GM12878 (cell line): ENCODE results near the gene ABHD8. TPM values are rescaled to one million over a fixed set of nuclear protein-coding genes. Genes with fewer than 3 reads are reported as not detected.

Experiments
- ATF3 ChIP-seq: IDR thresholded peaks from 2 replicates; pipeline ENCODE4 v1.6.1; 2011; ENCODE audit warnings: low read depth, mild to moderate bottlenecking, low read length, moderate library complexity, borderline replicate concordance; ENCODE audit errors: extremely low read depth
- BCLAF1 ChIP-seq: fragments of 450-650 bp; IDR thresholded peaks from 2 replicates; pipeline ENCODE4 v1.6.1; 2017; ENCODE audit warnings: antibody characterized with exemption, mild to moderate bottlenecking, moderate library complexity
- CBFB ChIP-seq: IDR thresholded peaks from 2 replicates; pipeline ENCODE4 v1.6.1; 2016; ENCODE audit warnings: antibody characterized with exemption, low read depth
- CEBPZ ChIP-seq: fragments of 150-350 bp; IDR thresholded peaks from 2 replicates; pipeline ENCODE4 v1.6.1; 2016; ENCODE audit warnings: low read depth, low read length
- E4F1 ChIP-seq: fragments of 450-650 bp; IDR thresholded peaks from 2 replicates; pipeline ENCODE4 v1.6.1; 2018; ENCODE audit warnings: borderline replicate concordance, mild to moderate bottlenecking; ENCODE audit not compliant: partially characterized antibody
- EP300 ChIP-seq, 2 experiments: fragments of 150-350 bp in 1 of 2; IDR thresholded peaks; 2 replicates each; pipeline ENCODE4 v1.6.1; 2011 to 2012; ENCODE audit warnings: low read depth in 2 of 2, low read length in 2 of 2, borderline replicate concordance in 1 of 2, improper control_type of control experiment in 1 of 2, inconsistent platforms in 1 of 2; ENCODE audit not compliant: control insufficient read depth in 1 of 2
- FOXK2 ChIP-seq: fragments of 450-650 bp; IDR thresholded peaks from 2 replicates; pipeline ENCODE4 v1.6.1; 2017; ENCODE audit warnings: mild to moderate bottlenecking, moderate library complexity
- FOXM1 ChIP-seq: IDR thresholded peaks from 2 replicates; pipeline ENCODE4 v1.6.1; 2012; ENCODE audit warnings: low read depth, mild to moderate bottlenecking, inconsistent platforms, low read length, moderate library complexity
- HDGF ChIP-seq: fragments of 450-650 bp; IDR thresholded peaks from 2 replicates; pipeline ENCODE4 v1.6.1; 2016; ENCODE audit warnings: antibody characterized with exemption
- IRF3 ChIP-seq: fragments of 450-650 bp; IDR thresholded peaks from 2 replicates; pipeline ENCODE4 v1.6.1; 2014; ENCODE audit warnings: mild to moderate bottlenecking
- IRF4 ChIP-seq: IDR thresholded peaks from 2 replicates; pipeline ENCODE4 v1.6.1; 2011; ENCODE audit warnings: low read depth, low read length
- KDM1A ChIP-seq: fragments of 200-600 bp; sonication (generic); IDR thresholded peaks from 2 replicates; pipeline ENCODE4 v1.6.1; 2016; ENCODE audit warnings: borderline replicate concordance
- KLF5 ChIP-seq: fragments of 450-650 bp; IDR thresholded peaks from 2 replicates; pipeline ENCODE4 v1.6.1; 2014; ENCODE audit warnings: mild to moderate bottlenecking; ENCODE audit not compliant: partially characterized antibody
- MYB ChIP-seq: fragments of 150-350 bp; IDR thresholded peaks from 2 replicates; pipeline ENCODE4 v1.6.1; 2014; ENCODE audit warnings: mild to moderate bottlenecking, low read depth, low read length, borderline replicate concordance
- MYC ChIP-seq: IDR thresholded peaks from 2 replicates; pipeline ENCODE4 v1.6.1; 2011; ENCODE audit warnings: mild to moderate bottlenecking, low read length, moderate library complexity, inconsistent platforms; ENCODE audit not compliant: insufficient read depth, insufficient replicate concordance, insufficient read length, severe bottlenecking
- NFXL1 ChIP-seq: fragments of 450-650 bp; IDR thresholded peaks from 2 replicates; pipeline ENCODE4 v1.6.1; 2017; ENCODE audit warnings: antibody characterized with exemption, mild to moderate bottlenecking, borderline replicate concordance
- PAX5 ChIP-seq: IDR thresholded peaks from 2 replicates; pipeline ENCODE4 v1.6.1; 2011; ENCODE audit warnings: low read depth, low read length, borderline replicate concordance
- RB1 ChIP-seq: fragments of 450-650 bp; formaldehyde crosslinking; IDR thresholded peaks from 2 replicates; pipeline ENCODE4 v1.6.1; 2017; ENCODE audit warnings: mild to moderate bottlenecking, borderline replicate concordance
- SMC3 ChIP-seq: IDR thresholded peaks from 2 replicates; pipeline ENCODE4 v1.6.1; 2011; ENCODE audit warnings: low read length, improper control_type of control experiment, borderline replicate concordance
- SP1 ChIP-seq: IDR thresholded peaks from one replicate; pipeline ENCODE4 v1.6.1; 2011; ENCODE audit warnings: low read depth, low read length
- ZZZ3 ChIP-seq: IDR thresholded peaks from 2 replicates; pipeline ENCODE4 v1.6.1; 2011; ENCODE audit warnings: low read depth; ENCODE audit not compliant: control insufficient read depth, insufficient read length
- polyA plus RNA-seq, 11 experiments: library from polyadenylated mRNA; depleted of rRNA in 4 of 11; unstranded in 6 of 11; stranded (reverse) in 5 of 11; fragments of >200 nt; fragmentation: Nextera tagmentation in 4 of 11; fragmentation: Illumina TruSeq in 1 of 11; extraction: Ambion mirVana in 4 of 11; extraction: Trizol in 1 of 11; gene quantifications; 1 replicate in 1 of 11; 2 replicates in 10 of 11; pipeline versions ENCODE4 v1.2.1 to v1.2.3, GENCODE V29; 2011 to 2016; ENCODE audit warnings: inconsistent platforms in 2 of 11, missing spikeins in 2 of 11, low read depth in 1 of 11
- total RNA-seq, 4 experiments: library from RNA; depleted of rRNA in 3 of 4; stranded (reverse); fragments of >200 nt in 3 of 4; fragmentation: Illumina TruSeq in 1 of 4; extraction: Trizol in 1 of 4; gene quantifications; 2 replicates each; pipeline versions ENCODE4 v1.2.1 to v1.2.3, GENCODE V29; 2013 to 2021

ABHD8 gene
- total and polyA plus RNA-seq, 10 of the 15 experiments (the other 5 are each of a cell fraction or from before 2014, with no cell fraction given), result 0.03 to 12.5 (median 6.0) TPM

GRCh38 chr19:17260842-17261325 is 42.3 kb downstream of the ABHD8 start (continued):
- no peak for TF ChIP-seq NFXL1
- no peak for TF ChIP-seq RB1
- TF ChIP-seq KLF5, result no peak
- TF ChIP-seq KDM1A, result no peak
- no peak for TF ChIP-seq IRF4
- no peak for TF ChIP-seq FOXM1
- no peak for TF ChIP-seq MYC
- no peak for TF ChIP-seq CEBPZ
- no peak for TF ChIP-seq ATF3
- TF ChIP-seq ZZZ3, result no peak
- TF ChIP-seq CBFB, result no peak
- no peak for TF ChIP-seq BCLAF1
- TF ChIP-seq EP300 (IDR thresholded peaks at IDR 0.05; ENCODE audit: borderline replicate concordance in 1 of 2, control insufficient read depth in 1 of 2, low read depth in 2 of 2, low read length in 2 of 2), result no peak
- no peak for TF ChIP-seq IRF3
- TF ChIP-seq SP1, result peak; percentile 23
- 0 out of 2 replicates have a peak, but pooled peaks have one; percentile 28 for TF ChIP-seq PAX5
- no peak for TF ChIP-seq FOXK2
- peak; percentile 91 for TF ChIP-seq SMC3
- no peak for TF ChIP-seq MYB
- peak; percentile 88 for TF ChIP-seq HDGF
- TF ChIP-seq E4F1, result no peak
